ENCODE results near the gene CA10.

DNA sequence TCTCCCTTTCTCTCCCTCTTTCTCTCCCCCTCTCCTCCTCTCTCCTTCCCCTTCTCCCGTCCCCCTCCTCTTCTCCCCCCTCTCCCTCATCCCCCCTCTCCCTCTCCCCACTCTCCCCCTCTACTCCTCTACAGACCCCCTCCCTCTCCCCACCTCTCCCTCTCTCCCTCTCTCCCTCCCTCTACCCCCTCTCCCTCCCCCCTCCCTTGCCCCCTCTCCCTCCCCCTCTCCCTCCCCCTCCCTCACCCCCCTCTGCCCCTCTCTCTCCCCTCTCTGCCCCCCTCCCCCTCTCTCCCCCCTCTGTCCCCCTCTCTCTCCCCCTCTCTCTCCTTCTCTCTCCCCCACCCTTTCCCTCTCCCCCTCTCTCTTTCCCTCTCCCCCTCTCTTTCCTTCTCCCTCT is 545.3 kb downstream of the CA10 start:
- TF ChIP-seq POLR2A (IDR thresholded peaks at IDR 0.05; ENCODE audit: low read depth): no peak
- TF ChIP-seq, protein P1, sequence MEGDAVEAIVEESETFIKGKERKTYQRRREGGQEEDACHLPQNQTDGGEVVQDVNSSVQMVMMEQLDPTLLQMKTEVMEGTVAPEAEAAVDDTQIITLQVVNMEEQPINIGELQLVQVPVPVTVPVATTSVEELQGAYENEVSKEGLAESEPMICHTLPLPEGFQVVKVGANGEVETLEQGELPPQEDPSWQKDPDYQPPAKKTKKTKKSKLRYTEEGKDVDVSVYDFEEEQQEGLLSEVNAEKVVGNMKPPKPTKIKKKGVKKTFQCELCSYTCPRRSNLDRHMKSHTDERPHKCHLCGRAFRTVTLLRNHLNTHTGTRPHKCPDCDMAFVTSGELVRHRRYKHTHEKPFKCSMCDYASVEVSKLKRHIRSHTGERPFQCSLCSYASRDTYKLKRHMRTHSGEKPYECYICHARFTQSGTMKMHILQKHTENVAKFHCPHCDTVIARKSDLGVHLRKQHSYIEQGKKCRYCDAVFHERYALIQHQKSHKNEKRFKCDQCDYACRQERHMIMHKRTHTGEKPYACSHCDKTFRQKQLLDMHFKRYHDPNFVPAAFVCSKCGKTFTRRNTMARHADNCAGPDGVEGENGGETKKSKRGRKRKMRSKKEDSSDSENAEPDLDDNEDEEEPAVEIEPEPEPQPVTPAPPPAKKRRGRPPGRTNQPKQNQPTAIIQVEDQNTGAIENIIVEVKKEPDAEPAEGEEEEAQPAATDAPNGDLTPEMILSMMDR (IDR thresholded peaks at IDR 0.05): no peak
- no peak for TF ChIP-seq EP300 (IDR thresholded peaks at IDR 0.05)
